SK-N-SH (cell line): ENCODE data around the gene TMEM255B. TPM values are rescaled to one million over a fixed set of nuclear protein-coding genes. Genes with fewer than 3 reads are reported as not detected.

Experiments
- CTCF ChIA-PET: fragments of 300-600, 350-600 bp; formaldehyde crosslinking; extraction: SDS; loops from one replicate; lab custom pipeline; 2021; lab: Yijun Ruan, JAX
- POLR2A ChIA-PET: fragments of 350-600 bp; sonication (Branson Sonifier 250); formaldehyde crosslinking; extraction: SDS; loops from one replicate; lab custom pipeline; 2020; ENCODE audit warnings: antibody characterized with exemption, inconsistent platforms; lab: Yijun Ruan, JAX
- DNase-seq: peaks from one replicate; pipeline ENCODE4 v3.0.0; 2012
- H2AFZ ChIP-seq: fragments of 200-600 bp; sonication (generic); 2 replicates; pipeline ENCODE4 v1.8.1; 2016; ENCODE audit warnings: antibody characterized with exemption, mild to moderate bottlenecking, low read depth
- H3F3A ChIP-seq: fragments of 200-600 bp; sonication (generic); replicated peaks from 2 replicates; pipeline ENCODE3; 2016; ENCODE audit warnings: antibody characterized with exemption, mild to moderate bottlenecking; ENCODE audit not compliant: insufficient read depth
- H3K27ac ChIP-seq, 2 experiments: fragments of 200-500 bp in 1 of 2; fragments of 200-600 bp in 1 of 2; sonication (Bioruptor generic) in 1 of 2; sonication (generic), shearing (Covaris generic) in 1 of 2; 2 replicates each; pipeline versions ENCODE4 v1.5.1 to v1.6.1; 2014 to 2016; ENCODE audit warnings: low read depth in 2 of 2, inconsistent platforms in 1 of 2, low read length in 1 of 2, mild to moderate bottlenecking in 1 of 2, mixed read lengths in 1 of 2
- H3K27me3 ChIP-seq: fragments of 200-600 bp; sonication (generic), shearing (Covaris generic); 2 replicates; pipeline ENCODE4 v1.6.1; 2016; ENCODE audit warnings: mixed run types; ENCODE audit not compliant: insufficient read depth
- H3K36me3 ChIP-seq, 2 experiments: fragments of 200-500 bp in 1 of 2; fragments of 200-600 bp in 1 of 2; sonication (Bioruptor generic) in 1 of 2; sonication (generic) in 1 of 2; replicated peaks in 1 of 2; 2 replicates each; pipeline versions ENCODE3 to v1.5.1; 2014 to 2016; ENCODE audit warnings: low read length in 1 of 2, mild to moderate bottlenecking in 1 of 2; ENCODE audit not compliant: insufficient read depth in 2 of 2, control insufficient read depth in 1 of 2
- H3K4me1 ChIP-seq, 2 experiments: fragments of 200-500 bp in 1 of 2; fragments of 200-600 bp in 1 of 2; sonication (Bioruptor generic) in 1 of 2; sonication (generic), shearing (Covaris generic) in 1 of 2; 2 replicates each; pipeline versions ENCODE4 v1.5.1 to v1.6.1; 2014 to 2016; ENCODE audit warnings: low read depth in 1 of 2, low read length in 1 of 2, mixed run types in 1 of 2; ENCODE audit not compliant: insufficient read depth in 2 of 2, control insufficient read depth in 1 of 2
- H3K4me2 ChIP-seq: fragments of 200-600 bp; sonication (generic), shearing (Covaris generic); 2 replicates; pipeline ENCODE4 v1.6.1; 2017; ENCODE audit warnings: mixed run types
- H3K4me3 ChIP-seq, 2 experiments: fragments of 200-500 bp in 1 of 2; fragments of 200-600 bp in 1 of 2; sonication (Bioruptor generic) in 1 of 2; sonication (generic), shearing (Covaris generic) in 1 of 2; 2 replicates each; pipeline versions ENCODE4 v1.5.1 to v1.8.1; 2014 to 2016; ENCODE audit warnings: low read depth in 2 of 2, inconsistent platforms in 1 of 2, low read length in 1 of 2, mild to moderate bottlenecking in 1 of 2, mixed read lengths in 1 of 2, moderate library complexity in 1 of 2
- H3K79me2 ChIP-seq: fragments of 200-600 bp; sonication (generic); 2 replicates; pipeline ENCODE4 v1.8.1; 2017; ENCODE audit warnings: mild to moderate bottlenecking; ENCODE audit not compliant: insufficient read depth
- H3K9ac ChIP-seq: fragments of 200-600 bp; sonication (generic); 2 replicates; pipeline ENCODE4 v1.6.1; 2017; ENCODE audit warnings: mixed run types
- H3K9me2 ChIP-seq: fragments of 200-600 bp; sonication (generic); 2 replicates; pipeline ENCODE4 v1.6.1; 2017; ENCODE audit warnings: mixed run types
- H3K9me3 ChIP-seq: fragments of 200-600 bp; sonication (generic); 2 replicates; pipeline ENCODE4 v1.6.1; 2017; ENCODE audit warnings: mixed run types, mild to moderate bottlenecking, moderate library complexity
- H4K20me1 ChIP-seq: fragments of 200-600 bp; sonication (generic); 2 replicates; pipeline ENCODE4 v1.6.1; 2017; ENCODE audit warnings: mild to moderate bottlenecking, mixed run types; ENCODE audit not compliant: insufficient read depth
- EP300 ChIP-seq, 2 experiments: IDR thresholded peaks; 2 replicates each; pipeline versions ENCODE4 v1.4.0 to v1.6.1; 2012; ENCODE audit warnings: borderline replicate concordance in 1 of 2, low read depth in 1 of 2, low read length in 1 of 2
- FOXM1 ChIP-seq: IDR thresholded peaks from 2 replicates; pipeline ENCODE4 v1.4.0; 2012; ENCODE audit warnings: low read depth, mild to moderate bottlenecking
- GABPA ChIP-seq: IDR thresholded peaks from 2 replicates; pipeline ENCODE4 v1.4.0; 2012; ENCODE audit warnings: low read depth, mild to moderate bottlenecking
- RFX5 ChIP-seq: IDR thresholded peaks from 2 replicates; pipeline ENCODE4 v1.6.1; 2012; ENCODE audit warnings: mild to moderate bottlenecking, improper control_type of control experiment, low read length
- RXRA ChIP-seq: IDR thresholded peaks from 2 replicates; pipeline ENCODE4 v1.4.0; 2012; ENCODE audit warnings: low read depth, mild to moderate bottlenecking, borderline replicate concordance
- SMC3 ChIP-seq: IDR thresholded peaks from 2 replicates; pipeline ENCODE4 v1.6.1; 2012; ENCODE audit warnings: low read depth, low read length, improper control_type of control experiment
- TEAD4 ChIP-seq: IDR thresholded peaks from 2 replicates; pipeline ENCODE4 v1.4.0; 2012; ENCODE audit warnings: mild to moderate bottlenecking, borderline replicate concordance; ENCODE audit not compliant: insufficient read depth
- WGBS: methylation state at CpG from one replicate; pipeline ENCODE4 v1.1.6; 2017; ENCODE audit warnings: low lambda C conversion rate; 5-methylcytosine and 5-hydroxymethylcytosine counted together
- polyA plus RNA-seq, 3 experiments: library from polyadenylated mRNA; depleted of rRNA; stranded (reverse); fragments of >200 nt; gene quantifications; 2 replicates each; pipeline ENCODE4 v1.2.3, GENCODE V29; 2012
- TF ChIP-seq, protein P1 (sequence below): IDR thresholded peaks from 2 replicates; pipeline ENCODE4 v1.4.0; 2012; ENCODE audit warnings: low read depth
- TF ChIP-seq, protein P2 (sequence below): IDR thresholded peaks from 2 replicates; pipeline ENCODE4 v1.4.0; 2012; ENCODE audit warnings: low read depth, borderline replicate concordance
- TF ChIP-seq, protein P3 (sequence below): fragments of 150-350 bp; IDR thresholded peaks from 2 replicates; pipeline ENCODE4 v1.6.1; 2016; ENCODE audit warnings: mild to moderate bottlenecking, low read depth, low read length
- TF ChIP-seq, protein P4 (sequence below): IDR thresholded peaks from 2 replicates; pipeline ENCODE4; 2012
- TF ChIP-seq, protein P5 (sequence below): fragments of 200-600 bp; sonication (generic); IDR thresholded peaks from 2 replicates; pipeline ENCODE4 v1.6.1; 2017; ENCODE audit warnings: antibody characterized with exemption, mild to moderate bottlenecking, moderate library complexity

Gene TMEM255B
- polyA plus RNA-seq, 1 of the 3 experiments (the other 2 are of a cell fraction), result 14.8 TPM

DNA sequence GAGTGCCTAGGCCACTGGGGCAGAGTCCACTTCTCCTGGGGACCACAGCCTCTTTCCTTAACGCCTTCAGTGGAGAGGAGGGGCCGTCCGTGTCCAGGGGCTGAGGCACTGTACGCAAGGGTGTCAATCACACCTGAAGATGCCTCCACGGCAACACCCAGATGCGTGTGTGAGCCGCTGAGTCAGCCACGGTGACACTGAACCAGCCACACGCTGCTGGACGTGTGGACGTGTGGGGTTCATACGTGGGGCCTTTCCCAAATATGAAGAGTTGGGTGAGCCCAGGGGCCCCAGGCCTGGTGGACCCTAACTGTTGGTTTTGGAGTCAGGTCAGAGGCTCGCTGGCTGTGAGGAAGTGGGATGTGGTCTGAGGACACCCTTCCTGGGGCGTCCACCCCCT is 51.6 kb downstream of the TMEM255B start:
- no peak for DNase-seq
- Histone ChIP-seq H3K4me1 (peaks cover 10 to 20% of the 10 kb centered on the region in 2 experiments; a peak in 2 of 4 replicates), H3K4me3 (no peak overlapping the region), H3K9me2 (no peaks in the 10 kb centered on the region), H3K9me3 (no peaks in the 10 kb centered on the region), H3F3A (no peaks in the 10 kb centered on the region), H3K27me3 (no peaks in the 10 kb centered on the region), H3K36me3 (no peaks in the 10 kb centered on the region), H3K79me2 (no peaks in the 10 kb centered on the region), H3K4me2 (no peak overlapping the region), H4K20me1 (no peaks in the 10 kb centered on the region), H3K9ac (no peak overlapping the region), H2AFZ (no peak overlapping the region), H3K27ac (no peak overlapping the region)
- 91% methylated on average over 12 of the region's 14 CpGs for WGBS
- ChIA-PET POLR2A (no interaction called here), CTCF (no interaction called here)
- TF ChIP-seq, protein P1, sequence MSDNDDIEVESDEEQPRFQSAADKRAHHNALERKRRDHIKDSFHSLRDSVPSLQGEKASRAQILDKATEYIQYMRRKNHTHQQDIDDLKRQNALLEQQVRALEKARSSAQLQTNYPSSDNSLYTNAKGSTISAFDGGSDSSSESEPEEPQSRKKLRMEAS, result no peak
- TF ChIP-seq RFX5 (no peak), SMC3 (no peak)
- TF ChIP-seq, protein P2, sequence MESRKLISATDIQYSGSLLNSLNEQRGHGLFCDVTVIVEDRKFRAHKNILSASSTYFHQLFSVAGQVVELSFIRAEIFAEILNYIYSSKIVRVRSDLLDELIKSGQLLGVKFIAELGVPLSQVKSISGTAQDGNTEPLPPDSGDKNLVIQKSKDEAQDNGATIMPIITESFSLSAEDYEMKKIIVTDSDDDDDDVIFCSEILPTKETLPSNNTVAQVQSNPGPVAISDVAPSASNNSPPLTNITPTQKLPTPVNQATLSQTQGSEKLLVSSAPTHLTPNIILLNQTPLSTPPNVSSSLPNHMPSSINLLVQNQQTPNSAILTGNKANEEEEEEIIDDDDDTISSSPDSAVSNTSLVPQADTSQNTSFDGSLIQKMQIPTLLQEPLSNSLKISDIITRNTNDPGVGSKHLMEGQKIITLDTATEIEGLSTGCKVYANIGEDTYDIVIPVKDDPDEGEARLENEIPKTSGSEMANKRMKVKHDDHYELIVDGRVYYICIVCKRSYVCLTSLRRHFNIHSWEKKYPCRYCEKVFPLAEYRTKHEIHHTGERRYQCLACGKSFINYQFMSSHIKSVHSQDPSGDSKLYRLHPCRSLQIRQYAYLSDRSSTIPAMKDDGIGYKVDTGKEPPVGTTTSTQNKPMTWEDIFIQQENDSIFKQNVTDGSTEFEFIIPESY, result no peak
- TF ChIP-seq, protein P3, sequence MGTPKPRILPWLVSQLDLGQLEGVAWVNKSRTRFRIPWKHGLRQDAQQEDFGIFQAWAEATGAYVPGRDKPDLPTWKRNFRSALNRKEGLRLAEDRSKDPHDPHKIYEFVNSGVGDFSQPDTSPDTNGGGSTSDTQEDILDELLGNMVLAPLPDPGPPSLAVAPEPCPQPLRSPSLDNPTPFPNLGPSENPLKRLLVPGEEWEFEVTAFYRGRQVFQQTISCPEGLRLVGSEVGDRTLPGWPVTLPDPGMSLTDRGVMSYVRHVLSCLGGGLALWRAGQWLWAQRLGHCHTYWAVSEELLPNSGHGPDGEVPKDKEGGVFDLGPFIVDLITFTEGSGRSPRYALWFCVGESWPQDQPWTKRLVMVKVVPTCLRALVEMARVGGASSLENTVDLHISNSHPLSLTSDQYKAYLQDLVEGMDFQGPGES, result no peak

DNA sequence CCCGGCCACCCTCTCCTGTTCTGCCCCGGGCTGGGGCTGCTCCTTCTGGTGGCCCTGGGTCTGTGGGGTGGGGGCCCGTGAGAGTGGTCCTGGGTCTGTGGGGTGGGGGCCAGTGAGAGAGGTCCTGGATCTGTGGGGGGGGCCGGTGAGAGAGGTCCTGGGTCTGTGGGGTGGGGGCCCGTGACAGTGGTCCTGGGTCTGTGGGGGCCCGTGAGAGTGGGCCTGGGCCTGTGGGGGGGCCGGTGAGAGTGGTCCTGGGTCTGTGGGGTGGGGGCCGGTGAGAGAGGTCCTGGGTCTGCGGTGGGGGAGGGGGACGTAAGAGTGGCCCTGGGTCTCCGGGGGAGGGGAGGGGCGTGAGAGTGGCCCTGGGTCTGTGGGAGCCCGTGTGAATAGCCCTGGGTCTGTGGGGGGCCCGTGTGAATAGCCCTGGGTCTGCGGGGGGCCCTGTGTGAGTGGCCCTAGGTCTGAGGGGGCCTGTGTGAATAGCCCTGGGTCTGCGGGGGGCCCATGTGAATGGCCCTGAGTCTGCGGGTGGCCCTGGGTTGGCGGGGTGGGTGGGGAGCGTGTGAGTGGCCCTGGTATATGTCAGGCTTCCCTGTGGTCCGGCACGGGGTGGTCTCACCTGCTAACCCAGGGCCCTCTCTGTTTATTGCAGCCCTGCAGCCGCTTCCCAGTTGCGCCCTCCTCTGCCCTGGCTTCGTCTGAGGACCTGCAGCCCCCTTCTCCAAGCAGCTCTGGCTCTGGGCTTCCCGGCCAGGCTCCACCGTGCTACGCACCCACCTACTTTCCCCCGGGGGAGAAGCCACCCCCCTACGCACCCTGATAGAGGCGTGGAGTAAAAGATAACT is 52.3 kb downstream of the TMEM255B start:
- Histone ChIP-seq H3K9me2 (no peaks in the 10 kb centered on the region), H3F3A (no peaks in the 10 kb centered on the region), H3K4me2 (no peak overlapping the region), H3K9me3 (no peaks in the 10 kb centered on the region), H3K9ac (no peak overlapping the region), H3K4me1 (peaks cover 10 to 20% of the 10 kb centered on the region in 2 experiments; a peak in 2 of 4 replicates), H4K20me1 (no peaks in the 10 kb centered on the region), H3K4me3 (no peak overlapping the region), H3K36me3 (no peaks in the 10 kb centered on the region), H2AFZ (no peak overlapping the region), H3K27ac (no peak overlapping the region), H3K27me3 (no peaks in the 10 kb centered on the region), H3K79me2 (no peaks in the 10 kb centered on the region)
- POLR2A ChIA-PET, result no interaction called here
- TF ChIP-seq TEAD4 (no peak), GABPA (no peak), RFX5 (no peak), FOXM1 (no peak), EP300 (IDR thresholded peaks at IDR 0.05; ENCODE audit: borderline replicate concordance in 1 of 2, low read depth in 1 of 2, low read length in 1 of 2) (no peak), RXRA (no peak)
- TF ChIP-seq, protein P4, sequence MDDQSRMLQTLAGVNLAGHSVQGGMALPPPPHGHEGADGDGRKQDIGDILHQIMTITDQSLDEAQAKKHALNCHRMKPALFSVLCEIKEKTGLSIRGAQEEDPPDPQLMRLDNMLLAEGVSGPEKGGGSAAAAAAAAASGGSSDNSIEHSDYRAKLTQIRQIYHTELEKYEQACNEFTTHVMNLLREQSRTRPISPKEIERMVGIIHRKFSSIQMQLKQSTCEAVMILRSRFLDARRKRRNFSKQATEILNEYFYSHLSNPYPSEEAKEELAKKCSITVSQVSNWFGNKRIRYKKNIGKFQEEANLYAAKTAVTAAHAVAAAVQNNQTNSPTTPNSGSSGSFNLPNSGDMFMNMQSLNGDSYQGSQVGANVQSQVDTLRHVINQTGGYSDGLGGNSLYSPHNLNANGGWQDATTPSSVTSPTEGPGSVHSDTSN, result no peak
- TF ChIP-seq, protein P3, result no peak
- TF ChIP-seq, protein P5, sequence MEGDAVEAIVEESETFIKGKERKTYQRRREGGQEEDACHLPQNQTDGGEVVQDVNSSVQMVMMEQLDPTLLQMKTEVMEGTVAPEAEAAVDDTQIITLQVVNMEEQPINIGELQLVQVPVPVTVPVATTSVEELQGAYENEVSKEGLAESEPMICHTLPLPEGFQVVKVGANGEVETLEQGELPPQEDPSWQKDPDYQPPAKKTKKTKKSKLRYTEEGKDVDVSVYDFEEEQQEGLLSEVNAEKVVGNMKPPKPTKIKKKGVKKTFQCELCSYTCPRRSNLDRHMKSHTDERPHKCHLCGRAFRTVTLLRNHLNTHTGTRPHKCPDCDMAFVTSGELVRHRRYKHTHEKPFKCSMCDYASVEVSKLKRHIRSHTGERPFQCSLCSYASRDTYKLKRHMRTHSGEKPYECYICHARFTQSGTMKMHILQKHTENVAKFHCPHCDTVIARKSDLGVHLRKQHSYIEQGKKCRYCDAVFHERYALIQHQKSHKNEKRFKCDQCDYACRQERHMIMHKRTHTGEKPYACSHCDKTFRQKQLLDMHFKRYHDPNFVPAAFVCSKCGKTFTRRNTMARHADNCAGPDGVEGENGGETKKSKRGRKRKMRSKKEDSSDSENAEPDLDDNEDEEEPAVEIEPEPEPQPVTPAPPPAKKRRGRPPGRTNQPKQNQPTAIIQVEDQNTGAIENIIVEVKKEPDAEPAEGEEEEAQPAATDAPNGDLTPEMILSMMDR, result no peak
- WGBS, result 76% methylated on average over 24 of the region's 30 CpGs
- no peak for DNase-seq
- CTCF ChIA-PET, result interaction anchor here (1.3 kb wide), 1 partner anchor 136 kb away, joined by 3 read pairs; no protein-coding TSS in a partner anchor
